Duodenal mucosa (tissue), 2 donors: ENCODE measurements around the gene CITED2.

Experiments used
- H3K27ac ChIP-seq: one replicate; pipeline ENCODE4 v1.7.0; 2013; ENCODE audit warnings: low read depth, low read length
- H3K27me3 ChIP-seq, 2 donors: one replicate each; pipeline ENCODE4 v1.7.0; 2013; ENCODE audit warnings: low read length in 2 of 2, control low read depth in 1 of 2; ENCODE audit not compliant: insufficient read depth in 2 of 2, control insufficient read depth in 1 of 2
- H3K36me3 ChIP-seq, 2 donors: one replicate each; pipeline ENCODE4 v1.7.0; 2013; ENCODE audit warnings: low read length in 2 of 2, control low read depth in 1 of 2; ENCODE audit not compliant: insufficient read depth in 2 of 2, control insufficient read depth in 1 of 2
- H3K4me1 ChIP-seq, 2 donors: one replicate each; pipeline ENCODE4 v1.7.0; 2013; ENCODE audit warnings: low read length in 2 of 2, control low read depth in 1 of 2; ENCODE audit not compliant: insufficient read depth in 2 of 2, control insufficient read depth in 1 of 2
- H3K4me3 ChIP-seq, 2 donors: one replicate each; pipeline ENCODE4 v1.7.0; 2013; ENCODE audit warnings: low read length in 2 of 2, low read depth in 1 of 2
- H3K9ac ChIP-seq, 2 donors: one replicate each; pipeline ENCODE4 v1.7.0; 2013; ENCODE audit warnings: low read length in 2 of 2, low read depth in 1 of 2
- H3K9me3 ChIP-seq, 2 donors: one replicate each; pipeline ENCODE4 v1.7.0; 2013; ENCODE audit warnings: low read length in 2 of 2, control low read depth in 1 of 2; ENCODE audit not compliant: control insufficient read depth in 1 of 2

The CITED2 gene

DNA sequence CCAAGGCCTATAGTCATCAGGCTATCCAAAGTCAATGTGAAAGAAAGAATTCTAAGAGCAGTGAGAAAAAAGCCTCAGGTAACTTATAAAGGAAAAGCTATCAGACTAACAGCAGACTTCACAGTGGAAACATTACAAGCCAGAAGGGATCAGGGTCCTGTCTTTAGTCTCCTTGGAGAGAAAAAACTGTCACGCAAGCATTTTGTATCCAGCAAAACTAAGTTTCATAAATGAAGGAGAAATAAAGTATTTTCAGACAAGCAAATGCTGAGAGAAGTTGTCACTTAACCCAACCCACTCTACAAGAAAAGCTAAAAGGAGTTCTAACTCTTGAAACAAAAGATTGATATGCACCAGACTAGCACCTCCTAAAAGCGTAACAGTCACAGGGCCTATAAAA, 28.1 kb downstream of the CITED2 start:
- Histone ChIP-seq H3K9me3 (no peaks in the 10 kb centered on the region), H3K4me1 (peaks cover 5 to 6% of the 10 kb centered on the region in 2 donors), H3K27me3 (no peaks in the 10 kb centered on the region), H3K36me3 (no peaks in the 10 kb centered on the region), H3K27ac (no peak overlapping the region), H3K9ac (no peak overlapping the region), H3K4me3 (no peak overlapping the region)

DNA sequence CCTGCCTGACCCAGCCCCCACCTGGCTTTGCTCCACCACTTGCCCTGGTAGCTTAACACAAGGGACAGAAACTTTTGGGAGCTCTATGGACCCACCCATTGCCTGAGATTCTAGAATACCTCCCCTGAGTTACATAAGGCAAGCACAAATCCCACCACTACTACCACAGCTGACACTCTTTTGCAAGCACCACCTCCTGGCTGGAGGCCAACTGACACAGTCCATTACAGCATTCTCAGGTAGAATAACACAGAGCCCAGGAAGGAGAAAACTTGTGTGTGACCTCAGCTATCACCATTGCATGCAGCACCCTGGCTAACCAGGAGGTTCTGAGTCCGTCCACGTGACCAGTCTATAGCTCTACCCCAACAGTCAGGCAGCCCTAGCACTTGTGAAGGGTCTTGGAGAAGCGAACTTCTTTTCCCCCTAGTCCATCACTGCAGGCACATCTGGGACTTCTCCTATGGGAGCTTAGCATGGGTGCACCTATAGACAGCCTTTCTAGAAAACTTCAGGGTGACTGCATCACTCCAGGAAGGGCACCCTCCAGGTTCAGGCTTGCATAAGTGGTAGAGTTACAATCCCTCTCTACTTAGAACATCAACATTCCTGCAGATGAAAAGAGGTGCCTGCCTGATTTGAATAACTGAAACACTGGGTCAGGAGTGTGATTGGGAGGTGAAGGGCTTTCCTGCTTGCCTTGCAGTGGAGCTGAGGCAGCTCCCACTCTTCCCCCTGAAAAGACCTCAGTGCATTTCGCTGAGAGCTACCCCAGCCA, 30.1 kb downstream of the CITED2 start:
- no peak overlapping the region for H3K9ac ChIP-seq
- H3K9me3 ChIP-seq: no peaks in the 10 kb centered on the region
- H3K27ac ChIP-seq: no peak overlapping the region
- H3K4me3 ChIP-seq: no peak overlapping the region
- H3K27me3 ChIP-seq: no peaks in the 10 kb centered on the region
- H3K4me1 ChIP-seq: no peaks in the 10 kb centered on the region
- no peaks in the 10 kb centered on the region for H3K36me3 ChIP-seq

DNA sequence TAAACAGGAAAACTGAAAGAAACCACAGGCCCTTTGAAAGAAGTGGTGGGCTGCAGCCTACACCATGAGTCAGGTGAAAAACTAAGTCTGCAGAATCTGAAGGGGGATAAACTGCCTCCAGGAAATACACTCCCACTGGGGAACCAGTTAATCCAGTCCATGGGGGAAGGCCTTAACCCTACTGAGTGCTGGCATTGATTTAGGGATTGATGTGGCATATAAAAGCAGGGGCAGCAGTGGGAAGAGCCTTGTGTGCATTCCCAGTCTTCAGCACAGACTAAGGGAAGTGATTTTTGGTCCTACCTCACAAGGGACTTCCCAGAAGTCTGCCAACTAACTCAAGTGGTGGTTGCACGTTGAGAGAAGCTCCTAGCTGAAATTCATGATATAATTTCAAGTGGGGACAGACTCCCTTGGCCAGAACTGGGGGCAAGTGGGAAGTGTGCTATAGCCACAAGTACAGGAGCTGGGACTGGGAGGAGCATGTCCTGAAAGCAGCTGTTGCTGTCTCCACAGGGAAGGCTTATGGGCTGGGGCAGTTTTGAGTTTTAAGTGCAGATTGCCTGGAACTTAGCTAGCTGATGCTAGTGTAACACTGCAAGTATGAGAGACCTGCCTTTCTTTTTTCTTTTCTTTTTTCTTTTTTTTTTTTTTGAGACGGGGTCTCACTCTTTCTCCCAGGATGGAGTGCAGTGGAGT, 31.2 kb downstream of the CITED2 start:
- Histone ChIP-seq H3K9ac (no peak overlapping the region), H3K4me1 (peaks cover 2 to 4% of the 10 kb centered on the region in 2 donors), H3K36me3 (no peaks in the 10 kb centered on the region), H3K9me3 (no peaks in the 10 kb centered on the region), H3K4me3 (no peak overlapping the region), H3K27me3 (no peaks in the 10 kb centered on the region), H3K27ac (no peak overlapping the region)

DNA sequence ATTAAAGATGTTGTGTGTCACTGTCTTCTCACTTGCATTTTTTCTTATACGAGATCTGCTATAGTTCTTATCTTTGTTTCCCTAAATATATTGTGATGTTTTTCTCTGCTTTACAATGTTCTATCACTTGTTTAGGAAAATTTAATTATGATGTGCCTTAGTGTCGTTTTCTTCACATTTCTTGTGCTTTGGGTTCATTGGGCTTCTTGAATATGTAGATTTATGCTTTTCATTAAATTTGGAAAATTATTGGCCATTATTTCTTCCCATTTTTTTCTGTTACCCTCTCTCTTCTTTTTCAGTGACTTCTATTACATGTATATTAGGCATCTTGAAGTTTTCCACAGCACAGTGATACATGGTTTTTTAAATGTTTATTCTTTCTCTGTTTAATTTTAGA, 33.4 kb downstream of the CITED2 start:
- Histone ChIP-seq H3K36me3 (no peaks in the 10 kb centered on the region), H3K9me3 (no peaks in the 10 kb centered on the region), H3K4me1 (peaks cover 16 to 22% of the 10 kb centered on the region in 2 donors), H3K9ac (no peak overlapping the region), H3K27ac (no peak overlapping the region), H3K27me3 (no peaks in the 10 kb centered on the region), H3K4me3 (no peak overlapping the region)

DNA sequence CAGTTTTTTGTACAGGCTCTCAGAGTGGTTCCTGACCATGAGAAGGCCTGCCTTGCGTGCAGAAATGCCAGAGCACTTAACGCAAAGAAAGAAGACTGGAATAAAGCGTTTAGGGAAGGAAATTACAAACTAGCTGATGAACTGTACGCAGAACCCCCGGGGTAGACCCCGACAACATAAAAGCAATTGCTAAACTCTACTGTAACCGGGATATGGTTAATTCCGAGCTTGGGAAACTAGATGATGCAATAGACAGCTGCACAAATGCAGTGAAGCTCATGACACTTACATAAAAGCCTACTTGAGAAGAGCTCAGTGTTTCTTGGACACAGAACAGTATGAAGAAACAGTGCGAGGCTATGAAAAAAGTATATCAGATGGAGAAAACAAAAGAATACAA, 35.7 kb downstream of the CITED2 start:
- Histone ChIP-seq H3K9me3 (no peaks in the 10 kb centered on the region), H3K27me3 (no peaks in the 10 kb centered on the region), H3K9ac (no peak overlapping the region), H3K4me1 (peaks cover 16 to 22% of the 10 kb centered on the region in 2 donors), H3K36me3 (no peaks in the 10 kb centered on the region), H3K27ac (no peak overlapping the region), H3K4me3 (no peak overlapping the region)

DNA sequence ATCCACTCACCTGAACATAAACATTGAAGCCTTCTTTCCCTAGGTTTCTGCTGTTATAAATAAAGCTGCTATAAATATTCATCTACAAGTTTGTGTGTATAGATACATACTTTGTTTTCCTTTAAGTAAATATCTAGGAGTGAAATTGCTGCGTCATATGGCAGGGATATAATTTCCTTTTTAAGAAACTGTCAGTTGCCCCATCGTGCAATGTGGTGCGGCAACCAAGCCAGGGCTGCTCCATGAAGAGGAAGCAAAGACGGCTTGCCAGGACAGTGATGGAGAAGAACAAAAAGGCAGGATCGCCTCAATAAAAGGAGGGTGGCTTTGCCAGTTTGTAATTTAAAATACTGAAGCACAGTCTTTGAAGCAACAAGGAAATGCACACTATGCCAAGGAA, 36.6 kb downstream of the CITED2 start:
- no peak overlapping the region for H3K27ac ChIP-seq
- no peak overlapping the region for H3K4me3 ChIP-seq
- no peaks in the 10 kb centered on the region for H3K9me3 ChIP-seq
- H3K36me3 ChIP-seq: no peaks in the 10 kb centered on the region
- peaks cover 16 to 22% of the 10 kb centered on the region in 2 donors for H3K4me1 ChIP-seq
- no peak overlapping the region for H3K9ac ChIP-seq
- H3K27me3 ChIP-seq: no peaks in the 10 kb centered on the region

DNA sequence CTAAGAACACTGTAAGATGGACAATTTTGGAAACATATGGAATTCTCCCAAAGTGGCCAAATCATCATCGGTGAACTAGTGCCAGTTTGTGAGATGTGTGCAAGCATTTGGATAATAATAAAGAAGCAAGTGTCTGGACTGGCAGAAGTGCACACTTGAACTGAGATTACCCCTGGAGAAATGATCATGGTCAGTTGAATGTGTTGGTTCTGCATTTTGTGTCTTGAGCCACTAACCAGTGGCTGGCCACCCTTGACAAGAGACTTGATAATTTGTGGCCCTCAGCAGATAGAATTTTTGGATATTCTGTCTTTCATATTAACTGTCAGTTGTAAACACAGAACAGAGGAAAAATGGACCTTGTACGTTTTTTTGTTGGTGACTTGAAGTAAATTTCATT, 37.4 kb downstream of the CITED2 start:
- Histone ChIP-seq H3K4me3 (no peak overlapping the region), H3K27me3 (no peaks in the 10 kb centered on the region), H3K36me3 (no peaks in the 10 kb centered on the region), H3K27ac (no peak overlapping the region), H3K4me1 (peaks cover 16 to 22% of the 10 kb centered on the region in 2 donors), H3K9ac (no peak overlapping the region), H3K9me3 (no peaks in the 10 kb centered on the region)

DNA sequence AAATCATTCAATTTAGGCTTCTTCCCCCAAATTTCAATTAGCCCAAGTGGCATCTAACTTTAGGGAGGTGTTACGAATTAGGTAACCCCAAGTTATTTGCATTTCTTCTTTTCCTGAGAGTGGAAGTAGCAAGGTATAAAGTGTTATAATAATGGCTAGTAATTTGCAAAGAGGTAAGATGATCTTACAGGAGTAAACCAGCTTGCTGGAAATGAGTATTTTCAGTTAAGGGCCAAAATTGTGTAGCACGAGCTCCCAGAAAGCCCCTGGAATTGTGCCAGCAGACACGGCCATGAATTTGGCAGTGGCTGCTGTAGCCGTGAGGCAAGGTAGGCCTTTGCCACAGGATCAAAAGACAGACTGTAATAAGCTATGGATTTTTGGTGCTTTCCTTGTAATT, 38.0 kb downstream of the CITED2 start:
- Histone ChIP-seq H3K4me3 (no peak overlapping the region), H3K36me3 (no peaks in the 10 kb centered on the region), H3K9me3 (no peaks in the 10 kb centered on the region), H3K27ac (no peak overlapping the region), H3K9ac (no peak overlapping the region), H3K27me3 (no peaks in the 10 kb centered on the region), H3K4me1 (peaks cover 16 to 22% of the 10 kb centered on the region in 2 donors)

DNA sequence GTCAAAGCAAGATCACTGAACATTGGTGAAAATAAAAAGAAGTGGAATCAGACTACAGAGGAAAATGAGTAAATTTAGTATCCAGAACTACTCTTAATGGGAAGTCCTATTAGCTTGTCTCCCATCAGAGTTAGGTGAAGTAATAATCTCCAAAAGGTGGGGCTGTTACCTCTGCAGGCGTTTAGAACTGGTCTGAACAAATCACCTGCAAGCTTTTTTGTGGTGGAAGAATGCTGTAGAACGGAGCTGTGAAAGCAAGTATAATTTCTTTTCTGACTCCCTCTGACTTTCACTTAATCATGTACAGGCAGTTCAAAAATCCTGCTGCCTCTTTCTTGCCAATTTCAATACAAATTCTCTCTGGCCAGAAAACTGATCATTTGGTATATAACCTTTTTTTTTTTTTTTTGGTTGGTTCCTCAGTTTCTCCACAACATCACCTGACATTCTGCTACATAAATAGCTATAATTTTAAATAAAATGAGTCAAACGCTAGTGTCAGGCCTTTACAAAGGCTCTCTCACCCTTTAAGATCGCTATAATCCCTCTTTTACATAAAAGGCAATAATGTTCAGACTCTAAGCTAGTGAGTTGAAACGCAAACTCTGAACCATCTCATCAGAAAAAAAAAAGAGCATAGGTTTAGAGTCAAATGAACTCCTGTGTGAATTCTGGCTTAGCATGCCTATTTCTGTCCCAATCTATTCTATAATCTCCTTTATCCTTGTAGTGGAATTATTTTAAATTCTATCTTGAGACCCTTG, 38.8 kb downstream of the CITED2 start:
- H3K27ac ChIP-seq: no peak overlapping the region
- no peaks in the 10 kb centered on the region for H3K9me3 ChIP-seq
- H3K4me1 ChIP-seq: peaks cover 16 to 22% of the 10 kb centered on the region in 2 donors
- H3K27me3 ChIP-seq: no peaks in the 10 kb centered on the region
- H3K36me3 ChIP-seq: no peaks in the 10 kb centered on the region
- no peak overlapping the region for H3K4me3 ChIP-seq
- H3K9ac ChIP-seq: no peak overlapping the region
